ENCODE measurements around the gene TXNRD2. TPM values are rescaled to one million over a fixed set of nuclear protein-coding genes. Genes with fewer than 3 reads are reported as not detected.

TXNRD2 gene
- total and polyA plus RNA-seq, 2 donors (not counting 1 experiment from before 2014, with no cell fraction given), result 24.8 to 36.2 TPM

DNA sequence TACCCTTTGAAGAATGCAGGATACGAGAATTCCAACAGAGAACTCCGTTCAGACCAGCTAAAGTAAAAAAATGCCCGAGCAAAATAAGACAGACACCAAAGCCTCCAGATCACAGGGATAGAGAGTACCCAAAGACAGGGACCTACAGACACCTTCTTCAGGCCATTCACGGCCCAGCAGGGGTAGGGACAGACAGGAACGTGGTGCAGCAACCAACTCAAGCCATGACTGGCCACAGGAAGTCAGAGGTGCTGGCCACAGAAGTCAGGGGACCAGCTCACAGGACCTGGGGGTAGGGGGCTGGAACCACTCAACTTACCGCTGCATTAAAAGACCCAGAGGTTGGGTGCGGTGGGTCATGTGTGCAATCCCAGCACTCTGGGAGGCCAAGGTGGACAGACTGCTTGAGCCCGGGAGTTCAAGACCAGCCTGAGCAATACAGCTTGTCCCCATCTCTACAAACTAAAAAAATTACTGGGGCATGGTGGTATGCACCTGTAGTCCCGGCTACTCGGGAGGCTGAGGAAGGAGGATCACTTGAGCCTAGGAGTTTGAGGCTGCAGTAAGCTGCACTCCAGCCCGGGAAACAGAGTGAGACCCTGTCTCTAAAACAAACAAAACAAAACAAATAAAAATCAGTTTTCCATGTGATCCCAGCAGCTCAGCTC, 39.9 kb downstream of the TXNRD2 start:
- Histone ChIP-seq H3K36me3 (replicated peaks in 1 of 2; ENCODE audit: control extremely low read depth in 1 of 2, control insufficient read depth in 1 of 2, extremely low read depth in 1 of 2, insufficient read depth in 2 of 2, low read length in 1 of 2) (peaks cover 0 to 2% of the 10 kb centered on the region in 2 experiments), H2AFZ (ENCODE audit: insufficient read depth, low read depth, low read length, poor library complexity, severe bottlenecking) (no peak overlapping the region), H3K27ac (ENCODE audit: low read length in 2 of 2) (no peak overlapping the region), H4K20me1 (ENCODE audit: control insufficient read depth, insufficient read depth, low read length, poor library complexity, severe bottlenecking) (no peaks in the 10 kb centered on the region), H3K9ac (ENCODE audit: low read length) (no peak overlapping the region), H3K27me3 (replicated peaks in 1 of 4; ENCODE audit: control extremely low read depth in 1 of 4, control insufficient read depth in 3 of 4, insufficient read depth in 4 of 4, low read length in 3 of 4) (no peaks in the 10 kb centered on the region), H3K79me2 (ENCODE audit: control insufficient read depth, insufficient read depth, low read length) (no peaks in the 10 kb centered on the region), H3K4me3 (ENCODE audit: control extremely low read depth in 1 of 5, extremely low read depth in 1 of 5, insufficient read depth in 1 of 5, low read depth in 2 of 5, low read length in 4 of 5) (no peak overlapping the region), H3K4me2 (replicated peaks; ENCODE audit: low read depth, low read length, poor library complexity, severe bottlenecking) (no peak overlapping the region), H3K9me3 (ENCODE audit: control extremely low read depth in 1 of 3, control insufficient read depth in 2 of 3, insufficient read depth in 1 of 3, low read length in 2 of 3) (no peaks in the 10 kb centered on the region), H3K4me1 (ENCODE audit: control insufficient read depth in 2 of 2, insufficient read depth in 2 of 2, low read length in 2 of 2) (no peaks in the 10 kb centered on the region)
- TF ChIP-seq EZH2 (IDR thresholded peaks at IDR 0.05; ENCODE audit: borderline replicate concordance, insufficient read depth, low read depth, low read length, poor library complexity, severe bottlenecking), result no peak
- TF ChIP-seq, protein P1, sequence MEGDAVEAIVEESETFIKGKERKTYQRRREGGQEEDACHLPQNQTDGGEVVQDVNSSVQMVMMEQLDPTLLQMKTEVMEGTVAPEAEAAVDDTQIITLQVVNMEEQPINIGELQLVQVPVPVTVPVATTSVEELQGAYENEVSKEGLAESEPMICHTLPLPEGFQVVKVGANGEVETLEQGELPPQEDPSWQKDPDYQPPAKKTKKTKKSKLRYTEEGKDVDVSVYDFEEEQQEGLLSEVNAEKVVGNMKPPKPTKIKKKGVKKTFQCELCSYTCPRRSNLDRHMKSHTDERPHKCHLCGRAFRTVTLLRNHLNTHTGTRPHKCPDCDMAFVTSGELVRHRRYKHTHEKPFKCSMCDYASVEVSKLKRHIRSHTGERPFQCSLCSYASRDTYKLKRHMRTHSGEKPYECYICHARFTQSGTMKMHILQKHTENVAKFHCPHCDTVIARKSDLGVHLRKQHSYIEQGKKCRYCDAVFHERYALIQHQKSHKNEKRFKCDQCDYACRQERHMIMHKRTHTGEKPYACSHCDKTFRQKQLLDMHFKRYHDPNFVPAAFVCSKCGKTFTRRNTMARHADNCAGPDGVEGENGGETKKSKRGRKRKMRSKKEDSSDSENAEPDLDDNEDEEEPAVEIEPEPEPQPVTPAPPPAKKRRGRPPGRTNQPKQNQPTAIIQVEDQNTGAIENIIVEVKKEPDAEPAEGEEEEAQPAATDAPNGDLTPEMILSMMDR (IDR thresholded peaks at IDR 0.05), result no peak
- 99% methylated on average over 7 of the region's 11 CpGs for WGBS (ENCODE audit: insufficient coverage)
- Mint-ChIP-seq H3K9me3 (ENCODE audit: insufficient read depth) (no peaks in the 10 kb centered on the region), H3K4me1 (no peaks in the 10 kb centered on the region), H3K27ac (no peak overlapping the region), H3K4me3 (no peak overlapping the region), H3K27me3 (no peaks in the 10 kb centered on the region)
- intact Hi-C loops (cut with micrococcal nuclease), result no loop called here
- DNase-seq, result no peak
- ATAC-seq (ENCODE audit: low read depth), result no peak
- ChIA-PET CTCF (interaction anchor here (1.2 to 2.1 kb wide), 2 partner anchors 9 to 11 kb away, joined by 4 to 6 read pairs; no protein-coding TSS in a partner anchor), POLR2A (no interaction called here)

DNA sequence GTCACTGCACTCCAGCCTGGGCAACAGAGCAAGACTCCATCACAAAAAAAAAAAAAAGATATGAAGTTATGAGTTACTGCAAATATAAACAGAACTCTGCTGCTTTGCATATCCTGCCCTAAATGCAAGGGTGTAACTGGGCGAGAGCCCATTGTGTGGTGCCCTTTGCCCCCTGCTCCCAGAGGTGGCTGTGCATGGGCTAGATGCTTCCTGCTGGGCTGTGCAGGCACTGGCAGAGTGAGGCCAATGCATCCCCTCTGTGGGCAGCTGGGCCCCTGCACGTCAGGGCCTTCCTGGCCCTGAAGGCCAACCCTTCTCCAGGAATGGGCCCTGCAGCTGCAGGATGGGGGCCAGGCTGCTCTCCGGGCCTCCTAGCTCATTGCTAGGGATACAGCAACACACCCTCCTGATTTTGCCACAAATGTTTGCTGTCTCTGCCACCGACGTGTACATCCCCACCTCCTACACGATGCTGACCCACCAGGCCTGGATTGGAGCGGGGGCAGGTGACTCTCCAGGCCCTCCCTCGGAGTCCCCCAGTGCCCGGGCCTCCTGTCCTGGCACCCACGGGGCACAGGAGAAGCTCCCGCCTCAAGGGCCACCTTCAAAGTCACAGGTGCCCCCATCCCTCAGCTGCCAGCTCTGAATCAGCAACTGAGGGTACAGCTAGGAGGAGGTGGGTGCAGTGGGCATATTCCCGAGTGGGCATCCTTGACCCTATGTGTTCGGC, 40.7 kb downstream of the TXNRD2 start:
- no peaks in the 10 kb centered on the region for H3K9me3 ChIP-seq (ENCODE audit: control extremely low read depth in 1 of 3, control insufficient read depth in 2 of 3, insufficient read depth in 1 of 3, low read length in 2 of 3)
- Mint-ChIP-seq H3K4me1 (no peaks in the 10 kb centered on the region), H3K9me3 (ENCODE audit: insufficient read depth) (no peaks in the 10 kb centered on the region), H3K27me3 (no peaks in the 10 kb centered on the region), H3K27ac (no peak overlapping the region), H3K4me3 (no peak overlapping the region)
- H2AFZ ChIP-seq (ENCODE audit: insufficient read depth, low read depth, low read length, poor library complexity, severe bottlenecking), result no peak overlapping the region
- H3K4me1 ChIP-seq (ENCODE audit: control insufficient read depth in 2 of 2, insufficient read depth in 2 of 2, low read length in 2 of 2), result no peaks in the 10 kb centered on the region
- ChIA-PET CTCF (interaction anchor here (1.2 to 1.8 kb wide), 2 partner anchors 10 to 170 kb away, joined by 4 to 6 read pairs; no protein-coding TSS in a partner anchor), POLR2A (interaction anchor here (0.7 kb wide), 1 partner anchor 153 kb away, joined by 3 read pairs; no protein-coding TSS in a partner anchor)
- no peak overlapping the region for H3K4me3 ChIP-seq (ENCODE audit: control extremely low read depth in 1 of 5, extremely low read depth in 1 of 5, insufficient read depth in 1 of 5, low read depth in 2 of 5, low read length in 4 of 5)
- no peak overlapping the region for H3K27ac ChIP-seq (ENCODE audit: low read length in 2 of 2)
- H3K27me3 ChIP-seq (replicated peaks in 1 of 4; ENCODE audit: control extremely low read depth in 1 of 4, control insufficient read depth in 3 of 4, insufficient read depth in 4 of 4, low read length in 3 of 4), result no peaks in the 10 kb centered on the region
- intact Hi-C loops (cut with micrococcal nuclease), result no loop called here
- 96% methylated on average over 12 of the region's 13 CpGs for WGBS (ENCODE audit: insufficient coverage)
- TF ChIP-seq EZH2 (IDR thresholded peaks at IDR 0.05; ENCODE audit: borderline replicate concordance, insufficient read depth, low read depth, low read length, poor library complexity, severe bottlenecking), result no peak
- TF ChIP-seq, protein P1 (IDR thresholded peaks at IDR 0.05), result no peak
- ATAC-seq (ENCODE audit: low read depth) (no peak), DNase-seq (no peak)
- no peak overlapping the region for H3K9ac ChIP-seq (ENCODE audit: low read length)
- no peak overlapping the region for H3K4me2 ChIP-seq (replicated peaks; ENCODE audit: low read depth, low read length, poor library complexity, severe bottlenecking)
- H3K79me2 ChIP-seq (ENCODE audit: control insufficient read depth, insufficient read depth, low read length), result no peaks in the 10 kb centered on the region
- H3K36me3 ChIP-seq (replicated peaks in 1 of 2; ENCODE audit: control extremely low read depth in 1 of 2, control insufficient read depth in 1 of 2, extremely low read depth in 1 of 2, insufficient read depth in 2 of 2, low read length in 1 of 2), result peaks cover 0 to 2% of the 10 kb centered on the region in 2 experiments
- no peaks in the 10 kb centered on the region for H4K20me1 ChIP-seq (ENCODE audit: control insufficient read depth, insufficient read depth, low read length, poor library complexity, severe bottlenecking)
